B cell (primary cell): ENCODE data around the gene OSBPL1A. TPM values are rescaled to one million over a fixed set of nuclear protein-coding genes. Genes with fewer than 3 reads are reported as not detected.
A peak's percentile ranks its signal among the peaks of the same experiment; 100 is the strongest.

Experiments
- ATAC-seq: fragments of 200-7000 bp; cut with Tn5 transposase; one replicate; pipeline ENCODE4 v1.10.0; 2021; ENCODE audit warnings: low read depth, mild to moderate bottlenecking, moderate number of reproducible peaks, moderate library complexity
- CTCF ChIA-PET: fragments of 350-600 bp; sonication (Branson Sonifier 250); formaldehyde crosslinking; loops from one replicate; lab custom pipeline; 2021; ENCODE audit warnings: antibody characterized with exemption, inconsistent platforms; lab: Charles Lee
- POLR2A ChIA-PET: fragments of 350-600 bp; sonication (Branson Sonifier 250); formaldehyde crosslinking; loops from one replicate; lab custom pipeline; 2021; ENCODE audit warnings: antibody characterized with exemption; lab: Charles Lee
- DNase-seq: peaks from one replicate; pipeline ENCODE4 v3.0.0; 2013
- H2AFZ ChIP-seq: 2 replicates; pipeline ENCODE4 v1.6.1; 2012; ENCODE audit warnings: mild to moderate bottlenecking, low read depth, low read length; ENCODE audit not compliant: insufficient read depth, poor library complexity, severe bottlenecking
- H3K27ac ChIP-seq, 2 donors: 1 replicate in 1 of 2; 2 replicates in 1 of 2; pipeline ENCODE4 v1.5.1; 2012 to 2013; ENCODE audit warnings: low read length in 2 of 2, mild to moderate bottlenecking in 2 of 2, moderate library complexity in 1 of 2
- H3K27me3 ChIP-seq, 4 experiments: fragments of 200-600 bp in 1 of 4; sonication (generic) in 1 of 4; replicated peaks in 1 of 4; 1 replicate in 2 of 4; 2 replicates in 2 of 4; pipeline versions ENCODE4 v1.6.1 to v1.7.0; 2013 to 2016; ENCODE audit warnings: low read length in 3 of 4, mild to moderate bottlenecking in 2 of 4, mixed read lengths in 1 of 4, moderate library complexity in 1 of 4; ENCODE audit not compliant: insufficient read depth in 4 of 4, control insufficient read depth in 3 of 4; ENCODE audit errors: control extremely low read depth in 1 of 4
- H3K36me3 ChIP-seq, 2 experiments: replicated peaks in 1 of 2; 1 replicate in 1 of 2; 2 replicates in 1 of 2; pipeline versions ENCODE4 v1.6.1 to v1.7.1; 2013; ENCODE audit warnings: low read length in 1 of 2; ENCODE audit not compliant: insufficient read depth in 2 of 2, control insufficient read depth in 1 of 2; ENCODE audit errors: control extremely low read depth in 1 of 2, extremely low read depth in 1 of 2
- H3K4me1 ChIP-seq, 2 donors: fragments of 200-600 bp in 1 of 2; sonication (generic) in 1 of 2; 1 replicate in 1 of 2; 2 replicates in 1 of 2; pipeline versions ENCODE4 v1.5.1 to v1.6.1; 2013 to 2017; ENCODE audit warnings: low read length in 2 of 2; ENCODE audit not compliant: control insufficient read depth in 2 of 2, insufficient read depth in 2 of 2
- H3K4me2 ChIP-seq: replicated peaks from 2 replicates; pipeline ENCODE3; 2012; ENCODE audit warnings: mild to moderate bottlenecking, low read depth, low read length; ENCODE audit not compliant: poor library complexity, severe bottlenecking
- H3K4me3 ChIP-seq, 5 experiments: fragments of 200-600 bp in 1 of 5; sonication (generic) in 1 of 5; 1 replicate in 3 of 5; 2 replicates in 2 of 5; pipeline versions ENCODE4 v1.5.1 to v1.7.0; 2011 to 2016; ENCODE audit warnings: low read length in 4 of 5, mild to moderate bottlenecking in 4 of 5, low read depth in 2 of 5, control low read depth in 1 of 5, moderate library complexity in 1 of 5; ENCODE audit not compliant: insufficient read depth in 1 of 5; ENCODE audit errors: control extremely low read depth in 1 of 5, extremely low read depth in 1 of 5
- H3K79me2 ChIP-seq: fragments of 200-600 bp; sonication (generic); one replicate; pipeline ENCODE4 v1.6.0; 2016; ENCODE audit warnings: low read length; ENCODE audit not compliant: control insufficient read depth, insufficient read depth
- H3K9ac ChIP-seq: fragments of 200-600 bp; sonication (generic); 2 replicates; pipeline ENCODE4 v1.6.1; 2017; ENCODE audit warnings: mild to moderate bottlenecking, low read length, moderate library complexity
- H3K9me3 ChIP-seq, 3 donors: one replicate each; pipeline versions ENCODE4 v1.6.1 to v1.7.1; 2013; ENCODE audit warnings: low read length in 2 of 3; ENCODE audit not compliant: control insufficient read depth in 2 of 3, insufficient read depth in 1 of 3; ENCODE audit errors: control extremely low read depth in 1 of 3
- H4K20me1 ChIP-seq: 2 replicates; pipeline ENCODE4 v1.6.0; 2012; ENCODE audit warnings: mild to moderate bottlenecking, low read length; ENCODE audit not compliant: insufficient read depth, control insufficient read depth, poor library complexity, severe bottlenecking
- H3K27ac Mint-ChIP-seq: one replicate; pipeline ENCODE4 v1.8.0; 2021; ENCODE audit warnings: mixed read lengths
- H3K27me3 Mint-ChIP-seq: one replicate; pipeline ENCODE4 v1.8.0; 2021; ENCODE audit warnings: mixed read lengths
- H3K4me1 Mint-ChIP-seq: one replicate; pipeline ENCODE4 v1.8.0; 2021; ENCODE audit warnings: mixed read lengths
- H3K4me3 Mint-ChIP-seq: one replicate; pipeline ENCODE4 v1.8.0; 2021; ENCODE audit warnings: mixed read lengths
- H3K9me3 Mint-ChIP-seq: one replicate; pipeline ENCODE4 v1.8.0; 2022; ENCODE audit warnings: mixed read lengths; ENCODE audit not compliant: insufficient read depth
- EZH2 ChIP-seq: IDR thresholded peaks from 2 replicates; pipeline ENCODE4 v1.6.1; 2012; ENCODE audit warnings: borderline replicate concordance, low read depth, mild to moderate bottlenecking, moderate library complexity, low read length; ENCODE audit not compliant: insufficient read depth, poor library complexity, severe bottlenecking
- WGBS: methylation state at CpG from one replicate; pipeline ENCODE4 v1.1.5; 2013; ENCODE audit warnings: missing lambda C conversion rate; ENCODE audit not compliant: insufficient coverage; 5-methylcytosine and 5-hydroxymethylcytosine counted together
- intact Hi-C: fragments of 100-400 bp; cut with micrococcal nuclease; formaldehyde crosslinking; loops from one replicate; pipeline ENCODE4 v1.10.0; 2022
- polyA plus RNA-seq: library from polyadenylated mRNA; depleted of rRNA; stranded (reverse); fragments of >200 nt; gene quantifications from 2 replicates; pipeline ENCODE4 v1.2.3, GENCODE V29; 2012
- total RNA-seq, 2 donors: library from RNA; stranded (reverse); fragments of 120-200 nt in 1 of 2; gene quantifications; 1 replicate in 1 of 2; 2 replicates in 1 of 2; pipeline versions ENCODE4 v1.2.3 to v1.2.4, GENCODE V29; 2013 to 2022
- TF ChIP-seq, protein P1 (sequence below): fragments of 200-600 bp; IDR thresholded peaks from one replicate; pipeline ENCODE4 v1.8.0; 2022; ENCODE audit warnings: antibody characterized with exemption, mild to moderate bottlenecking

The OSBPL1A gene
- total and polyA plus RNA-seq, 2 donors (not counting 1 experiment from before 2014, with no cell fraction given), result 0.57 to 0.86 TPM

GRCh38 chr18:24428709-24429108, 31.1 kb upstream of the OSBPL1A start:
- Histone ChIP-seq H2AFZ (no peak overlapping the region), H3K4me3 (no peak overlapping the region), H3K36me3 (peaks cover 0 to 2% of the 10 kb centered on the region in 2 experiments), H4K20me1 (no peaks in the 10 kb centered on the region), H3K9me3 (peaks cover 1 to 5% (median 2%) of the 10 kb centered on the region in 3 donors), H3K4me2 (no peak overlapping the region), H3K4me1 (peaks cover 12 to 13% of the 10 kb centered on the region in 2 donors), H3K27ac (no peak overlapping the region), H3K9ac (no peak overlapping the region), H3K79me2 (peaks cover 2% of the 10 kb centered on the region), H3K27me3 (peaks cover 0 to 10% (median 7%) of the 10 kb centered on the region in 4 experiments)
- ATAC-seq (no peak), DNase-seq (no peak)
- POLR2A ChIA-PET, result no interaction called here
- CTCF ChIA-PET, result interaction anchor here (0.7 to 1.1 kb wide), 3 partner anchors 9 to 86 kb away, joined by 3 read pairs; no protein-coding TSS in a partner anchor
- Mint-ChIP-seq H3K27ac (no peak overlapping the region), H3K9me3 (no peaks in the 10 kb centered on the region), H3K4me3 (no peak overlapping the region), H3K4me1 (peaks cover 14% of the 10 kb centered on the region), H3K27me3 (peaks cover 10% of the 10 kb centered on the region)
- intact Hi-C loops, result loop anchor here (10.0 kb wide), 1 partner anchor 454 kb away; no protein-coding TSS in a partner anchor
- WGBS, result no CpG with 5 or more reads among the region's 3 CpGs
- TF ChIP-seq, protein P1, sequence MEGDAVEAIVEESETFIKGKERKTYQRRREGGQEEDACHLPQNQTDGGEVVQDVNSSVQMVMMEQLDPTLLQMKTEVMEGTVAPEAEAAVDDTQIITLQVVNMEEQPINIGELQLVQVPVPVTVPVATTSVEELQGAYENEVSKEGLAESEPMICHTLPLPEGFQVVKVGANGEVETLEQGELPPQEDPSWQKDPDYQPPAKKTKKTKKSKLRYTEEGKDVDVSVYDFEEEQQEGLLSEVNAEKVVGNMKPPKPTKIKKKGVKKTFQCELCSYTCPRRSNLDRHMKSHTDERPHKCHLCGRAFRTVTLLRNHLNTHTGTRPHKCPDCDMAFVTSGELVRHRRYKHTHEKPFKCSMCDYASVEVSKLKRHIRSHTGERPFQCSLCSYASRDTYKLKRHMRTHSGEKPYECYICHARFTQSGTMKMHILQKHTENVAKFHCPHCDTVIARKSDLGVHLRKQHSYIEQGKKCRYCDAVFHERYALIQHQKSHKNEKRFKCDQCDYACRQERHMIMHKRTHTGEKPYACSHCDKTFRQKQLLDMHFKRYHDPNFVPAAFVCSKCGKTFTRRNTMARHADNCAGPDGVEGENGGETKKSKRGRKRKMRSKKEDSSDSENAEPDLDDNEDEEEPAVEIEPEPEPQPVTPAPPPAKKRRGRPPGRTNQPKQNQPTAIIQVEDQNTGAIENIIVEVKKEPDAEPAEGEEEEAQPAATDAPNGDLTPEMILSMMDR, result no peak
- TF ChIP-seq EZH2, result no peak

GRCh38 chr18:24427484-24427883, 29.9 kb upstream of the OSBPL1A start:
- peak overlapping the region; percentile 92 for H3K27ac Mint-ChIP-seq
- H3K27me3 ChIP-seq, result peaks cover 0 to 14% (median 10%) of the 10 kb centered on the region in 4 experiments
- peaks cover 14% of the 10 kb centered on the region for H3K4me1 Mint-ChIP-seq
- ATAC-seq (no peak), DNase-seq (no peak)
- CTCF ChIA-PET, result no interaction called here
- POLR2A ChIA-PET, result interaction anchor here (0.9 kb wide), 1 partner anchor 30 kb away, joined by 3 read pairs; the partner anchor contains the start of gene OSBPL1A
- peak overlapping the region; percentile 93 for H3K4me3 Mint-ChIP-seq
- intact Hi-C loops, result loop anchor here (2.0 to 10.0 kb wide), 2 partner anchors 29 to 453 kb away; no protein-coding TSS in a partner anchor
- peaks cover 12 to 13% of the 10 kb centered on the region in 2 donors for H3K4me1 ChIP-seq
- TF ChIP-seq, protein P1, result no peak
- TF ChIP-seq EZH2, result no peak
- H3K36me3 ChIP-seq, result peaks cover 0 to 2% of the 10 kb centered on the region in 2 experiments
- H3K9ac ChIP-seq, result peak overlapping the region; percentile 85
- no peak overlapping the region for H3K27ac ChIP-seq
- H2AFZ ChIP-seq, result peak overlapping the region; percentile 100
- WGBS, result 100% methylated on average over 1 of the region's 3 CpGs
- peaks cover 1 to 5% (median 2%) of the 10 kb centered on the region in 3 donors for H3K9me3 ChIP-seq
- peak overlapping the region; percentile 87 for H3K4me2 ChIP-seq
- peaks cover 22% of the 10 kb centered on the region for H3K27me3 Mint-ChIP-seq
- peaks cover 3% of the 10 kb centered on the region for H3K9me3 Mint-ChIP-seq
- H3K4me3 ChIP-seq, result peak overlapping the region in 1 of 5 experiments; percentile 77
- peaks cover 2% of the 10 kb centered on the region for H3K79me2 ChIP-seq
- H4K20me1 ChIP-seq, result no peaks in the 10 kb centered on the region
